Uterus (tissue), 4 donors: ENCODE data around the gene TSC2. TPM values are rescaled to one million over a fixed set of nuclear protein-coding genes. Genes with fewer than 3 reads are reported as not detected.

Experiments used
- DNase-seq, 2 donors: peaks; one replicate each; pipeline ENCODE4 v3.0.0-alpha.2; 2019 to 2020
- H3K27ac ChIP-seq, 2 donors: fragments of 200-600 bp; sonication (generic); 1 replicate in 1 of 2; 2 replicates in 1 of 2; pipeline ENCODE4 v1.5.1; 2016 to 2018
- H3K27me3 ChIP-seq, 2 donors: fragments of 200-600 bp; sonication (generic); one replicate each; pipeline ENCODE4 v1.5.1; 2018 to 2019; ENCODE audit warnings: control low read depth in 1 of 2
- H3K36me3 ChIP-seq, 2 donors: fragments of 200-600 bp; sonication (generic); one replicate each; pipeline ENCODE4 v1.5.1; 2019; ENCODE audit warnings: control low read depth in 1 of 2
- H3K4me1 ChIP-seq, 2 donors: fragments of 200-600 bp; sonication (generic); one replicate each; pipeline ENCODE4 v1.5.1; 2018 to 2019; ENCODE audit warnings: control low read depth in 1 of 2
- H3K4me3 ChIP-seq, 2 donors: fragments of 200-600 bp; sonication (generic); 1 replicate in 1 of 2; 2 replicates in 1 of 2; pipeline ENCODE4 v1.5.1; 2018 to 2019; ENCODE audit warnings: mild to moderate bottlenecking in 1 of 2
- H3K9me3 ChIP-seq, 2 donors: fragments of 200-600 bp; sonication (generic); one replicate each; pipeline ENCODE4 v1.5.1; 2019; ENCODE audit warnings: control low read depth in 1 of 2
- CTCF ChIP-seq, 4 experiments: fragments of 200-600 bp in 2 of 4; fragments of 450-650 bp in 2 of 4; sonication (generic) in 2 of 4; IDR thresholded peaks; one replicate each; pipeline ENCODE4 v1.5.1; 2016 to 2019; ENCODE audit warnings: antibody characterized with exemption in 4 of 4, mild to moderate bottlenecking in 2 of 4, moderate library complexity in 1 of 4
- POLR2A ChIP-seq, 2 donors: fragments of 450-650 bp; IDR thresholded peaks; one replicate each; pipeline ENCODE4 v1.6.1; 2016; ENCODE audit warnings: antibody characterized with exemption in 2 of 2, mild to moderate bottlenecking in 1 of 2, moderate library complexity in 1 of 2
- intact Hi-C: fragments of 100-400 bp; cut with DNase I; formaldehyde crosslinking; loops from one replicate; pipeline ENCODE4 v1.15.1; 2023; ENCODE audit warnings: low total_unique reads
- total RNA-seq, 4 donors: library from RNA; depleted of rRNA in 3 of 4; stranded (reverse); fragments of >200 nt in 3 of 4; gene quantifications; one replicate each; pipeline versions ENCODE4 v1.1.0 to v1.2.4, GENCODE V29; 2014 to 2023
- donor health status: DM: yes; HTN: yes; CAD: no.

TSC2 gene
- total RNA-seq, 4 donors from 2014 or later: 53.8 to 347 (median 131) TPM

- Histone ChIP-seq H3K36me3 (no peaks in the 10 kb centered on the region), H3K27ac (no peak overlapping the region), H3K27me3 (no peaks in the 10 kb centered on the region), H3K4me1 (peaks cover 0 to 8% of the 10 kb centered on the region in 2 donors), H3K4me3 (no peak overlapping the region), H3K9me3 (no peaks in the 10 kb centered on the region)
- TF ChIP-seq CTCF (IDR thresholded peaks at IDR 0.05): no peak
- intact Hi-C loops: no loop called here
- DNase-seq: no peak
These were observed 46.8 kb upstream of the TSC2 start for GRCh38 chr16:2001035-2001434.

GRCh38 chr16:2001456-2002355 is 46.1 kb upstream of the TSC2 start:
- H3K4me3 ChIP-seq: no peak overlapping the region
- intact Hi-C loops: no loop called here
- no peak for DNase-seq
- H3K9me3 ChIP-seq: no peaks in the 10 kb centered on the region
- H3K36me3 ChIP-seq: no peaks in the 10 kb centered on the region
- peaks cover 0 to 9% of the 10 kb centered on the region in 2 donors for H3K4me1 ChIP-seq
- H3K27me3 ChIP-seq: no peaks in the 10 kb centered on the region
- TF ChIP-seq CTCF (IDR thresholded peaks at IDR 0.05) (no peak), POLR2A (IDR thresholded peaks at IDR 0.05) (no peak)
- no peak overlapping the region for H3K27ac ChIP-seq

GRCh38 chr16:2002406-2003230 is 45.2 kb upstream of the TSC2 start:
- Histone ChIP-seq H3K9me3 (no peaks in the 10 kb centered on the region), H3K36me3 (no peaks in the 10 kb centered on the region), H3K4me1 (peaks cover 0 to 18% of the 10 kb centered on the region in 2 donors), H3K4me3 (no peak overlapping the region), H3K27ac (no peak overlapping the region), H3K27me3 (no peaks in the 10 kb centered on the region)
- no peak for DNase-seq
- TF ChIP-seq CTCF (IDR thresholded peaks at IDR 0.05) (no peak), POLR2A (IDR thresholded peaks at IDR 0.05) (no peak)
- intact Hi-C loops: no loop called here

- intact Hi-C loops: no loop called here
- no peak overlapping the region for H3K27ac ChIP-seq
- TF ChIP-seq CTCF (IDR thresholded peaks at IDR 0.05): no peak
- TF ChIP-seq POLR2A (IDR thresholded peaks at IDR 0.05): no peak
- H3K36me3 ChIP-seq: no peaks in the 10 kb centered on the region
- no peaks in the 10 kb centered on the region for H3K27me3 ChIP-seq
- no peak overlapping the region for H3K4me3 ChIP-seq
- no peaks in the 10 kb centered on the region for H3K9me3 ChIP-seq
- peaks cover 0 to 25% of the 10 kb centered on the region in 2 donors for H3K4me1 ChIP-seq
- no peak for DNase-seq
These were observed 44.5 kb upstream of the TSC2 start for GRCh38 chr16:2003231-2003826.
